Measurements from ENCODE around the gene KCTD18.

The KCTD18 gene

GRCh38 chr2:200467806-200468681 is 41.8 kb downstream of the KCTD18 start:
- Histone ChIP-seq H3K9me3 (ENCODE audit: control insufficient read depth, insufficient read depth, low read length) (no peaks in the 10 kb centered on the region), H3K9ac (ENCODE audit: low read depth, low read length) (no peak overlapping the region), H3K4me1 (ENCODE audit: control insufficient read depth, insufficient read depth, low read length) (peaks cover 2% of the 10 kb centered on the region), H3K36me3 (ENCODE audit: control insufficient read depth, insufficient read depth, low read length) (peaks cover 20% of the 10 kb centered on the region), H3K27me3 (ENCODE audit: control insufficient read depth, insufficient read depth, low read length) (no peaks in the 10 kb centered on the region), H3K4me3 (ENCODE audit: low read depth, low read length) (no peak overlapping the region)

GRCh38 chr2:200466425-200467418 is 43.1 kb downstream of the KCTD18 start:
- H3K9ac ChIP-seq (ENCODE audit: low read depth, low read length) = no peak overlapping the region
- no peak overlapping the region for H3K4me3 ChIP-seq (ENCODE audit: low read depth, low read length)
- H3K9me3 ChIP-seq (ENCODE audit: control insufficient read depth, insufficient read depth, low read length) = no peaks in the 10 kb centered on the region
- peaks cover 2% of the 10 kb centered on the region for H3K4me1 ChIP-seq (ENCODE audit: control insufficient read depth, insufficient read depth, low read length)
- H3K27me3 ChIP-seq (ENCODE audit: control insufficient read depth, insufficient read depth, low read length) = no peaks in the 10 kb centered on the region
- H3K36me3 ChIP-seq (ENCODE audit: control insufficient read depth, insufficient read depth, low read length) = peaks cover 9% of the 10 kb centered on the region

- peaks cover 6% of the 10 kb centered on the region for H3K36me3 ChIP-seq (ENCODE audit: control insufficient read depth, insufficient read depth, low read length)
- H3K9ac ChIP-seq (ENCODE audit: low read depth, low read length) = no peak overlapping the region
- H3K4me3 ChIP-seq (ENCODE audit: low read depth, low read length) = no peak overlapping the region
- no peaks in the 10 kb centered on the region for H3K4me1 ChIP-seq (ENCODE audit: control insufficient read depth, insufficient read depth, low read length)
- H3K27me3 ChIP-seq (ENCODE audit: control insufficient read depth, insufficient read depth, low read length) = no peaks in the 10 kb centered on the region
- H3K9me3 ChIP-seq (ENCODE audit: control insufficient read depth, insufficient read depth, low read length) = no peaks in the 10 kb centered on the region
Measured at GRCh38 chr2:200463452-200463851, 46.4 kb downstream of the KCTD18 start.

- H3K27me3 ChIP-seq (ENCODE audit: control insufficient read depth, insufficient read depth, low read length) = no peaks in the 10 kb centered on the region
- H3K36me3 ChIP-seq (ENCODE audit: control insufficient read depth, insufficient read depth, low read length) = peaks cover 3% of the 10 kb centered on the region
- H3K4me3 ChIP-seq (ENCODE audit: low read depth, low read length) = no peak overlapping the region
Measured at GRCh38 chr2:200461846-200462710, 47.8 kb downstream of the KCTD18 start.

GRCh38 chr2:200459101-200459500 is 50.8 kb downstream of the KCTD18 start:
- H3K9ac ChIP-seq (ENCODE audit: low read depth, low read length) = no peak overlapping the region
- no peak overlapping the region for H3K4me3 ChIP-seq (ENCODE audit: low read depth, low read length)
- H3K4me1 ChIP-seq (ENCODE audit: control insufficient read depth, insufficient read depth, low read length) = no peaks in the 10 kb centered on the region
- no peaks in the 10 kb centered on the region for H3K36me3 ChIP-seq (ENCODE audit: control insufficient read depth, insufficient read depth, low read length)
- H3K27me3 ChIP-seq (ENCODE audit: control insufficient read depth, insufficient read depth, low read length) = no peaks in the 10 kb centered on the region
- H3K9me3 ChIP-seq (ENCODE audit: control insufficient read depth, insufficient read depth, low read length) = no peaks in the 10 kb centered on the region

More at GRCh38 chr2:200461846-200462710, 47.8 kb downstream of the KCTD18 start:
- Histone ChIP-seq H3K9me3 (ENCODE audit: control insufficient read depth, insufficient read depth, low read length) (no peaks in the 10 kb centered on the region), H3K4me1 (ENCODE audit: control insufficient read depth, insufficient read depth, low read length) (no peaks in the 10 kb centered on the region), H3K9ac (ENCODE audit: low read depth, low read length) (no peak overlapping the region)

- Histone ChIP-seq H3K4me3 (ENCODE audit: low read depth, low read length) (no peak overlapping the region), H3K9ac (ENCODE audit: low read depth, low read length) (no peak overlapping the region), H3K9me3 (ENCODE audit: control insufficient read depth, insufficient read depth, low read length) (no peaks in the 10 kb centered on the region), H3K27me3 (ENCODE audit: control insufficient read depth, insufficient read depth, low read length) (no peaks in the 10 kb centered on the region), H3K4me1 (ENCODE audit: control insufficient read depth, insufficient read depth, low read length) (no peaks in the 10 kb centered on the region), H3K36me3 (ENCODE audit: control insufficient read depth, insufficient read depth, low read length) (no peaks in the 10 kb centered on the region)
Measured at GRCh38 chr2:200456567-200456966, 53.3 kb downstream of the KCTD18 start.

GRCh38 chr2:200455958-200456421 is 53.9 kb downstream of the KCTD18 start:
- no peaks in the 10 kb centered on the region for H3K4me1 ChIP-seq (ENCODE audit: control insufficient read depth, insufficient read depth, low read length)
- H3K4me3 ChIP-seq (ENCODE audit: low read depth, low read length) = no peak overlapping the region
- H3K9ac ChIP-seq (ENCODE audit: low read depth, low read length) = no peak overlapping the region
- no peaks in the 10 kb centered on the region for H3K9me3 ChIP-seq (ENCODE audit: control insufficient read depth, insufficient read depth, low read length)
- no peaks in the 10 kb centered on the region for H3K36me3 ChIP-seq (ENCODE audit: control insufficient read depth, insufficient read depth, low read length)
- H3K27me3 ChIP-seq (ENCODE audit: control insufficient read depth, insufficient read depth, low read length) = no peaks in the 10 kb centered on the region

GRCh38 chr2:200454927-200455801 is 54.7 kb downstream of the KCTD18 start:
- Histone ChIP-seq H3K9me3 (ENCODE audit: control insufficient read depth, insufficient read depth, low read length) (no peaks in the 10 kb centered on the region), H3K27me3 (ENCODE audit: control insufficient read depth, insufficient read depth, low read length) (no peaks in the 10 kb centered on the region), H3K4me1 (ENCODE audit: control insufficient read depth, insufficient read depth, low read length) (no peaks in the 10 kb centered on the region), H3K4me3 (ENCODE audit: low read depth, low read length) (no peak overlapping the region), H3K9ac (ENCODE audit: low read depth, low read length) (no peak overlapping the region), H3K36me3 (ENCODE audit: control insufficient read depth, insufficient read depth, low read length) (no peaks in the 10 kb centered on the region)

GRCh38 chr2:200453853-200454534 is 55.9 kb downstream of the KCTD18 start:
- no peak overlapping the region for H3K9ac ChIP-seq (ENCODE audit: low read depth, low read length)
- H3K4me1 ChIP-seq (ENCODE audit: control insufficient read depth, insufficient read depth, low read length) = no peaks in the 10 kb centered on the region
- H3K4me3 ChIP-seq (ENCODE audit: low read depth, low read length) = no peak overlapping the region
- no peaks in the 10 kb centered on the region for H3K27me3 ChIP-seq (ENCODE audit: control insufficient read depth, insufficient read depth, low read length)
- H3K9me3 ChIP-seq (ENCODE audit: control insufficient read depth, insufficient read depth, low read length) = no peaks in the 10 kb centered on the region
- H3K36me3 ChIP-seq (ENCODE audit: control insufficient read depth, insufficient read depth, low read length) = no peaks in the 10 kb centered on the region
